ENCODE data around the gene CTBP2.
A peak's percentile ranks its signal among the peaks of the same experiment; 100 is the strongest.

Gene CTBP2

DNA sequence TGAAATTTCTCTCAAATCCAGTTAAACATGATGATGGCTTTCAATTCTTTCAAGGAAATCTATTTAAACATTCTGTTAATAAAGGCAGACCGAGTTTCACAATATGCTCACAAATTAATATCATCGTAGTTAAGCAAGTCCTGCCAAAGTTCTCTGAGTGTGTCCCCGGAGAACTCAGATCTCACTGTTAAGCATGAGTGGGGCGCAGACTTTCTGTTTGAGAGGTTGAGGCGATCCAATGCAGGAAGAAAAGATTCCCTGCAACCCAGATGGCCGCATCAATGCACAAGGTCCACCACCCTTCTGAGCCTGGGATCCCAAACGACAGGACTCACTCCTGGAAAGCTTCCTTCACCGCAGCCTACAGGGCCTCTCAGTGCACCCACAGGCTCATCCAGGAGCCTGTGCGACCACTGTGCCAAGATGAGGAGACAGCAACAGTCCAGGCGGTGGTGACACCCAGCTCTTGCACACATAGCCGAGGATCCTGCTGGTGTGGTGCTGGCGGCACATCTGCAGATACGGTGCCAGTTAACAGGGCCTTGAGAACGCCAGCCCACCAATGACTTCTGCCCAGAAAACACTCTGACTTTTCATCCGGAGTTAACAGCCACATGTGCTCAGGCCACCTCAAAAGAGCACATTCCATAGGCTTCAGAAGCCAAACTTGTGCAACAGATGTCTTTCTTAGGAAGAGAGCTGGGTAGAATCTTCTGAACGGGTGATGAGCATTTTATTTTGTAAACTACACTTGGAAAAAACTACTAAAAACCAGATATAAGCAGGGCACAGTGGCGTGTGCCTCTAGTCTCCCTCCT lies 116.3 kb downstream of the CTBP2 start:
- DNase-seq (ENCODE audit: low spot score) = peak; percentile 68

DNA sequence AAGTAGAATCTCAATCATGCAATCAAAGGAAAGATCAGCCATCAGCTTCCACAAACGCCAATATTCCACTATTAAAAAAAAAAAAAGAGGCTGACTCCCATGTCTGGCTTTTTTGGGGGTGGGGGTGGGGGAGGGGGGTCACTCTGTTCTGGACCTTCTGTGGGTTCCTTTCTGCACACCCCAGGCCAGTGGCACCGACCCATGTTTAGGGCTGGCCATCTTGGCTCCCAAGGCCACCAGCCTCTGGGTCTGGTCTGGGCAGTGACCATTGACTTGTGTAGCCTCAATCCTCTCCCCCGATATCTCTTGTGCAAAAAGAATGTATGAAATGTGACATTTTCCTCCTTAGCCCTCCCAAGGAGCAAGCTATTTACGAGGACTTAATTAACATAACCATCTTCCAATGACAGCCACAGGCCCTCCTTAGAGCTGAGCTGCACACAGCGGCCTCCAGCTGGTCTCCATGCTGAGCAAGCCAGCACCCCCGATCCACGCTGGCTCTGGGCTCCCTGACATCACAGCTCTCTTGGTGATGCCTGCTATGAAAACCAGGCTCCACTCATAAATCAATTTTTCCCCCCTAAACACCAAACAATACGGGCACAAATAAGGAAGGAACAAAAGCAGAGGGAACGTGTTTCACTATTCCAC lies 118.4 kb downstream of the CTBP2 start:
- no peak for DNase-seq (ENCODE audit: low spot score)

DNA sequence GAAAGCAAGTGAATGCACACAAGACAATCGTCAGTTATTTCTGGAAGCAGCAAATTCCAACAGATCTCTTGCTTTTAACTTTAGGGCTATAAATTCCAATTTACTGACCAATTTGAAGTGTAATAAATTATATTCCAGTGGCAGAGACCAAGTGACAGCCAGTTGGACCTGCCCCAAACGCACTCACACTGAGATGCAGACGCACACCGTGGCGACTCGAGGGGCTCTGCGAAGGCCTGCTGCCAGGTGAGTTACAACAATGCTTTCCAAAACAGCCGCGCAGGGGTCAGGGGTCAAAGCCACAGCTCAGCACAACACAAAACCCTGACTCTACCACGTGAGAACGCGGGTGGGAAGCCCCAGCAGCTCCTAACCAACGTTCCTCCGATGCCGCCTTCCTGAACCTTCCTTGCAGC lies 121.0 kb downstream of the CTBP2 start:
- DNase-seq (ENCODE audit: low spot score) = no peak

DNA sequence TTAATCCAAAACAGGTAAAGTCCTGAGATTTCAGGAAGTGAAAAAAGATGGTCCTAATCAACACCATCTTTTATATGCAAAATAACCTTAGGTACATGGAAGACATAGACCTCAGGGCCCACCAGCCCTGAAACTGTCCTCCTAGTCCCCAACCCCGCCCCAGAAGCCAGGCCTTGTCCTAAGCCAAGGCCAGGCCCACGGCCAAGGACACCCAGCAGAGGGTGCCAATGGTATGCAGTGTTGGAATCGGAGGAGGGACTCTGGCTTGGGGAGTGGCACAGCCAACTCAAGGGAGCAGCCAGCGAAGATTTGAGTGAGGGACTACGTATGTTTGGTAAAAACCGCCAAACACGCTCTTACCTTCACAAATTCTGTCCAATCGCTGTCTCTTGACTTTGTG lies 121.7 kb downstream of the CTBP2 start:
- peak; percentile 26 for DNase-seq (ENCODE audit: low spot score)

DNA sequence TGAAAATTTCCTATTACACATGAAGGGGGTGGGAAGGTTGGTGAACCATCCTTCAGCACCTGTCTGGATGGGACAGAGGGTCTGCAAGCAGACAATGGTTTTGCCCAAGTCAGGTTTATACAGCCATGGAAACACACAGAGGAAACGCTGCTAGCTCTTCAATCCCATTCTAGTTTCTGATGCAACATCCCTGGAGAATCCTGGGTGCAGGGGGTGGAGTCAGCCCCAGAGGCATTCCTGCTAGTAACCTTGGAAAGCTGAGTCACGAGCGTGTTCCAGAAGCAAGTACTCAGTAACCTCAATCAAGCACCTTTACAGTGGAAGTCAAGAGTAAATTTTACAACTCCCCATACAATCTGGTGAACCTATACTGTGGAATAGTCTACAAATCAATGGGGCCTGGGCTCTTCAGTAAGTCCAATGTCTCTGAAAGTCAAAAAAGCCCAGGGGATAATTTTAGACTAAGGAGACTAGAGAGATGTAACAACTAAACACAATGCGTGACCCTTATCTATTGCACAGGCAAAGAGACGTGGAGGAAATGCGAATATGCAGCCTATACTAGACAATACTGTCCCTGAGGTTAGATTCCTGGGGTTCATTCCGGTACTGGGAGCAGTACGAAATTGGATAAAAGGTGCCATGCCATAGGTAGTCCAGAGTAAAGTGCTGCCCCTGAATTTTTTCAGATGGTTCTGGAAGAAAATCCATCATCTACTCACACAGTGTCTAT lies 123.1 kb downstream of the CTBP2 start:
- DNase-seq (ENCODE audit: low spot score) = peak; percentile 67

DNA sequence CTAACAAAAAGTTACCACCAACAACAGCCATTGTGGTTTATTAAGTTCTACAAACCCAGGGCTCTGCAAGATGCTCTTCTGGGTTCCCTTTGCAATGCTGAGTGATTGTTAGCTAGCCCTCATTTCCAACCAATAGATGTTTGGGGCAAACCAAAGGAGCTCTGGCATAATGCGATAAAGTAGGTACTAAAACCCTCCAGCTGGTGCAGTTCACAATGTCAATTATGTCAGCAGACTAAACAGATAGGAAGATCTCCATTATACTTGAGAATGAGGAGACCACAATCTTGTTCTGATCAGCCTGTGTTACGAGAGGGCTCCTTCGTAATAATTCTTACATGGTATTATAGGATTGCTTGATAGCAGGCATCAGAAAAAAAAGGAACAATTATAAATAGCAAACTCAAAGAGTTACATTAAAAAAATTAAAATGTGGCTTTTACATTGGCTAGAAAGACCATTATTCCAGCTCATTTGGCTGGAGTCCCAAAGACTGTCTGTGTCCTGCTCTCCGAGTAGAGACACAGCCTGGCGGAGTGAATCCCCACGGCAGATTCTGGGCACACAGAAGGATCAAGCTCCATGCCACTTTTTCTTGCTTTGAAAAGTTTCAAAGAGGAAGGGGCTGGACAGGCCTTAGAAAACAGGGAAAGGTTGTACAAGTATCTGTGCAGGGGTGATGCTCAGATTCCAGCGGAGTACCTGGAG lies 124.6 kb downstream of the CTBP2 start:
- no peak for DNase-seq (ENCODE audit: low spot score)

DNA sequence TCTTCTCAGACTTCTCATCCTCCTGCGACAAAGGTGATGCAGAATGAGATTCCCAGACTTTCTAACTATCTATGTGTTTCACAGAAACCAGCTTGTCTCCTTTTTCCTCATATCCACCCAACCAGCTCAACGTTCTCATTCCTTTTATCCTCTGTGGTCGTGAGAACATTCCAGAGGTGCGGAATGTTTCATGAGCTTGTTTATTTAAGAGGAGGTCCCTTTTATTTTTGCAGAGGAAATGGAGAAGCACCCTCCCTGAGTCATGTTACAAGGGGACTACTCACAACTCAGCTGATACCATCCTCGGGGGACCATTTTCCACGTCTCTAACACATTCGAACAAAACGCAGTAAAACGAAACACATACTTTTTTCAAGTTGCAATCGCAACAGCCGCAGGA lies 125.2 kb downstream of the CTBP2 start:
- DNase-seq (ENCODE audit: low spot score) = peak; percentile 86

DNA sequence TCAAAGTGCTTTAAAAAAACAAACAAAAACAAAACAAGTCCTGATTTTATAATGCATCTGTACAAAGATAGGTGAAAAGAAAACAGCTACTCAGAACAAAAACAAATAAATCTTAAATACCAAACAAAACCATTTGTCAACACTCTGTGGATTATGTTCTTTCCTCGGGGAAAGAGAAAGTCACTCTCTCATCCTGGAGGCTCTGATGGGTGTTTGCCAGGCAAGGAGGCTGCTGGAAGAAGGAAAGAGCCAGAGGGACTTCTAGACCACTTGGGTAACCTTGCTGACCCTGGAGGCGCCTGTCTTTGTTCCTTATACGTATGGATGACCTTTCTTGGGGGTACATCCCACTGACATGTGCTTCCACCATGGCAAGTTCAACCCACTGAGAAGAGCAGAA lies 125.7 kb downstream of the CTBP2 start:
- peak; percentile 24 for DNase-seq (ENCODE audit: low spot score)

DNA sequence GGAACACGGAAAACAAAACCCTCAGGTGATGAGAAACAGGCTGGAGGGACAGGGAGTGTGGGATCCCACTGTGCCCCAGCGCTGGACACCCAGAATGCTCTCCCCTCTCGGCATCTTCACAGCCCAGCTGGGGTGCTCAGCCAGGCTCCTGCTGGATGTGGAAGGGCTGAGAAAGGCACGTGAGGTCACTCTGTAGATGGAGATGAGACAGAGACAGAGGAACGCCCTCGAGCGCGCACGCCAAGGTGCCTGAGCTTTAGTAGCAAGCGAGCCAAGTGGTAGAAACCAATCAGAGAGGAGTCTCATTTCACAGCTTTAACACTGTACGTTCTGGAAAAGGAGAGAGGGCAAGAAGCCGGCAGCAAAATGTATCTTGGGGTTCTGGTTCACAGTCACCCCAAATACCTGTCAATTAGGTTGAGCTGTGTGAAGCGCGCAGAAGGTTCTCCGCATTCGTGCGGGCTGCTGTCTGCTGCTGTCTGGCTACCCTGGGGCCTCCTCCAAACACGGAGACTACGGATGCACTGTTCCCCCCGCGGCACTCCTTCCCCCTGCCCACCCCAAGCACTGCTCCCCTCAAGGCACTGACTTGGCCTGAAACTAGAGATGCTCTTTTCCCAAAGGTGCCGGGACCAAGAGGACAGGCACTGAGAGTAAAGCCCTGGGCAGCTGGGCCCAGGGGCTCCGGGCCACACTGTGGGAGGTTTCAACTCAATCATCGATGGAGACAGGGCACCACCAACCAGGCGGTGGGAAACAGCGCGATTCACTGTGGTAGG lies 127.0 kb downstream of the CTBP2 start:
- no peak for DNase-seq (ENCODE audit: low spot score)

DNA sequence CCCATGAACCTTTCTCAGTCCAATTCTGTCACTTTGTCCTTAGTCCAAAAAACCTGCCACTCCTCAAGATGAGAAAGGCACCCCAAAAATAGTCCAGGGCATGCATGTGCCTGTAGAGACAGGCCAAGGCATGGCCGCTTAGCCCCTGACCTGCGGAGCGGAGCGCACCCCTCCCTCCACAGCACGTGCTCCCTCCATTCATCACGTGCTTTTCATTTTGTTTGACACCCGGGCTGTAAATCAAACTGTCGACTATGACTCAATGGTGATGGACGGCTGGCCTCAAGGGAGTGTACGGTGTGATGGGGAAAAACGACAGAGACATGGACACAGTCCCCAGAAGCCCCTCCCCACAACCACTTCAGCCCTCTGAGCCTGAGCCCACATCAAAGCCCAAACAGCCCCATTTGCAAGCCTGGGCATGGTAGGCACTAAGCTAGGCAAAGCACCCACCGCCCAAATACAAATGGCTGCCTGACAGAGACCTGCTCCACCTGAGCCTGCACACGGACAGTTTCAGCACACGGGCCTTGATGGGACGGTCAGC lies 127.8 kb downstream of the CTBP2 start:
- DNase-seq (ENCODE audit: low spot score) = no peak

DNA sequence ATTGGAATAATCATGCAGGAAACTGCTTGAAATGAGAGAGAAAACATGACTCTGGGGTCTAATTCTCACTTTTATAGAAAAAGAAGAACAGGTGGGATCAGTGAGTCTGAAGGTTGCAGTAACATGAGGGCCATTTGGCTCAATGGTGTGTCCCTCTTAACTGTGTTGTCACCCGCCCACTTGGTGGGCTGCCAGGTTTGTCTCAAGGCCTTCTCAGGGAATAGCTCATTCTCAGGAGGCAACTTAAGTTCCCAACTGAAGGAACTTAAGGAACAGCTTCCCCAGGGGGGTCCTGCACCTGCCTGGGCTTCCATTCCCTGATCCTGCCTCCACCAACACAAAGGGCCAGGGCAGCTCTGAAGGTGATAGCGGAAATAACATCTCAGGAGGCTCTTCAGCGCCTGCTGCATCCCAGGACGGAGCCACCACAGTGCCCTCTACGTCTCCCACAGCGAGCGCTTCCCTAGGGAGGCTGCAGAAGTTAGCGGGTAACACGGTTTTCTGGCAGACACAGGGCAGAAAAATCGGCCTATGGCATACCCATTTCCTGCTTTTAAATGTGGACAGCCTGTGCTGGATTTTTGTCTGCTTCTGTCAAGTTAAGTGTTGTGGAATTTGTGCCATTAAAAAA lies 129.7 kb downstream of the CTBP2 start:
- no peak for DNase-seq (ENCODE audit: low spot score)

DNA sequence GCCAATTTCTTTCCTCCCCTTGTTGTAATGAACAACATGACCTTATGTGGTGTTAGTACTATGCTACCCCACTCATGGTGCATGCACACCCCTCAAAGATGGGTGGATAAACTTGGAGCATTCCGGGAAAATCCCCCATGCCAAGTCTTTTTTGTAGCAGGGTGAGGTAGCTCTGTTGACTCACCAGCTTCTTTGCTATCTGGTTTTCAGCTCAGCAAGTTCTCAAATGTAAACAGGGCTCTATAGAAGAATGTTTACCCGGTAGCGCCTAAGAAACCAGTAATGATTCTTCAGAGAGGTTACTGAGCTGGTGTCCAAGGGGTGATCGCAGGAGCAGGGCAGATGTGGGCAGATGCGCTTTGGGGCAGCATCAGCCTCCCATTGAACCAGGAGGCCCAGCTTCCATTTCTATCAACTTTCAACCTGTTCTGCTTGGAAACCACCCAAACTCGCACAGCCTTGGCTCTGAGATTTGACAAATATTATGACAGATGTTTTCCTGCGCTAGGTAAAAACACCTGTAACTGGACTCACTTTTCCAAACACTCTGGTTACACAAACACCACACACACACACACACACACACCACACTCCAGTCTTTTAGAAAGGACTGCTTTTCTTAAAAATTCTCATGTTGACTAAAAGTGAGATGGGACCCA lies 130.7 kb downstream of the CTBP2 start:
- no peak for DNase-seq (ENCODE audit: low spot score)

DNA sequence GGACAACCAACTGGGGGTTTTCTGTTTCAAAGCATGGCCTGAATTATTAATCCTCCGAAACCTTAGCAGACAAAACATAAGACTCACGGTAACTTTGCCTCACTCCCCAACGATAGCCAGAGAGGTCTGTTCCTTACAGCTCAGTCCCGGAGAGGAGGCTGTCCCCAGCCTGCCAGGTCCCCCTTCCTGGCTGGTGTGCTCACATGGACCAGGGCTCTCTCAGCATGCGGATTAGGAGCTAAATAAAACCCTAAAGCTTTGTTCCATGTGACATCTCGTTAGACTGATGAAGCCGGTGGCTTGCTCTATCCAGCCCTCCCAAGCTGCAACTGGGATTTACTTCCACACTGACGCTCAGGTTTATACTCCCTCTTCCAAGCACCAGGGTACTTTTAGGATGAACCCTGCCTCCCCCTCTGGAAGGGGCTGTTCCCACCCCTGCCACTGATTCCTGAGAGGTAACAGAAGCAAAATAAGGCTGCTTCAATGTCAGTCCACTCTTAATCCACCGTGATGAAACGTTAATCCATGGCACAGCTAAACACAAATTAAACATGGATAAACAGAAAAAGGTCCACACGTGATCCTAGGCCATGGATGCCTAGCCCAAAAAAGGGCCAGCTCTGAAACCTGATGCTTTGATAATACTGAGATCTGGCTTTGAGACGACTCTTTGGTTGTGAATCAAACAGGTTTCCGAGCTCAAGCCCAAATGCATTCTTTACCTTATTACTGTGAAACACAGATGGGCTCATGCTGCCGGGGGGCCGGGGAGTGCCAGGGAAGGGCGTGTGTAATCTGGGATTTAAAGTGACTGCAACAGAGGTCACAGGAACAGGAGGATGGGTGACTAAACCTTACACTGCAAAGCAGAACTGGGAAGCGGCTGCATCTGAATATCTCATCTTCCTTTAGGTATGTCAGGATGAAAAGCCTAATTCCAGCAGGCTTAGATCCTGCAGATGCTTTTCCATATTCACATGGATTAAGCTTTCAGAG lies 132.2 kb downstream of the CTBP2 start:
- peak; percentile 66 for DNase-seq (ENCODE audit: low spot score)

DNA sequence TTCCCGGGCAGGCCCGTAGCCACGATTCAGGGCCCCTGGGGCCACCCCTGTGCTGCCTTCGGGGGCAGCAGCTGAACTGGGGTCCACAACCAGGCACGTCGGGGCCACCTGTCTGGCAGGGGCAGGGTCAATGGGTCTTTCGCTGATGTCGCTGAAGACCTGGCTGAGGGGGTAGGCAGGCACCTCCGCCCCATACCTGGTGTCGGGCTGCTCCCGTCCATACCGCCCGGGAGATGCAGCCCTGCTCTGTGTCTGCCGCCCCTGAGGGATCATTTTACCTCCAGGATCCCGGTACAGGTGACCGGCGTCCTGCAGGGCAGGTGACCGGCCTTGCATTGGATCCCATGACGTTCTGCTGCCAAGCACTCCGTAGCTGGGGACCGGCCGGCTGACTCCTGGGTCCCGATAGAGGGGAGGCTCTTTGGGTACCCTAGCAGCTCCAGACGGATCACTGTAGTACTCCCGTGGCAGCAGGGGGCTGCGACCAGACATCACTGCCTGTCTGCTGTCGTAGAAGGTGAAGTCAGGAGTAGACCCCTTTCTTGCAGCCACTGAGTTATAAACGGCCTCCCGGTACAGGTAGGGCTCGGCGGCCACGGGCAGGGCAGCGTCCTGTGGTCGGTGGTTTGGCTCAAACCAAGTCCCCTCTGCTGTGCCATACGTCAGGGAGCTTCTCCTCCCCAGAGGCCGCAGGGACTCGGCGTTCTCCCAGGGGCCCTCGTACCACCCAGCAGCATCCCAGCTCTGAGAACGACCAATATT lies 133.2 kb downstream of the CTBP2 start:
- DNase-seq (ENCODE audit: low spot score) = no peak

DNA sequence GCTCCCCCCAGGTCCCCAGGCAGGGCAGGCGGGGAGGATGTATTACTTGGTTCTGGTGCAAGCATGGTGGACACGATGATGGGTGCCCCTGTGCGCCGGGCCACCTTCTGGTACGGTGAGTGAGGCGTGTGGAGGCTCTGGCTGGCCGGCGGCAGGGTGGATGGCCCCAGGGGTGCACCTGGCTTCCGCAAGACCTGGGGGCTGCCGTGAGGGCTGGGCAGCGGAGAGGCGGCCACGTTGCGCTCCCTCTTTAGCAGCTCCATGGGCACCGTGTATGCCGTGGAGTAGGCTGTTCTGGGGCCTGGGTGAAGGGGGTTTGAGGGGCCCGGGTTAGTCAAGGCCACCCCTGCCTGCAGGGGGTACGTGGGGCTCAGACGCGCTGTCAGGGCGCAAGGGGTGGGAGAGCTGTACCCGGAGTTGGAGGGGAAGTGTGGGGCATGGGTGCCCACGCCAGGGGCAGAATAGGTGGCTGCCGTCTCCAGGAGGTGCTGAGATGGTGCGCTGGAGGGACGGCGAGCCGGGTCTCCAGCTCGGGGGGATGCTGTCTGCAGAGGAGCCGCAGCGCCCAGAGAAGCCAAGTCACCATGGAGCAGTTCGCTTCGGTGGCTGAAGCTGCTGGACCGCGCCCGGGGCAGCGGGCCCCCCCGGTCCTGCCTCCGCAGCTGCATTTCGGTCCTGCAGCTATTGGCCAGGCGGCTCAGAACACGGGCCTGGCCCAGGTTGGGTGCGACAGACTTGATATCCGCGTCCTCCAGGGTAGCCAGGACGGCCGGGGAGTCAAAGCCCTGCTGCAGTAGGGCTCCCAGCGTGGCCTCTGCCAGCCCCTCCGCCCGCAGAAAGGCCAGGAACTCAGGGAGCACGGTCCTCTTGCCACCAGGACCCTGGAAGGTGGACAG lies 134.1 kb downstream of the CTBP2 start:
- DNase-seq (ENCODE audit: low spot score) = no peak

DNA sequence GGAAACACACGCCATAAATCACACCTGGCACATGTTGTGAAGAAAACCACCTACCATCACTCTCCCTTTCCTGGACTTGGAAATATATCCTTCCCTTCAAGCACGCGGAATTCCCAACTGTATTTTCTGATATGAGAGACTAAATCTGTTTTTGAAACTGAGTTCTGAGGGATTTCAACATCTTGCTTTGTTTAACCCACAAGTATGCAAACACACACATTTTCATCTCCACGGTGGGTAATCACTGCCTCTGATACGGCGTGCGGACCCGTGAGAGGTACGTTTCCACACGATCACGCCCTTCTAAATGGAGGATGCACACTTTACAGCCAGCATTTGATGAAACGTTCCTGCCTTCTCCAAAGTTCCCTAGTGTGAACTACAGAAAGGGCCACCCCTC lies 135.0 kb downstream of the CTBP2 start:
- DNase-seq (ENCODE audit: low spot score) = no peak

Measured in GM03348 (cell line).